GM18951 (cell line): ENCODE results near the gene GCK.
"Not testable (repeated sequence)": the region's sequence is repeated elsewhere in the genome, so short reads cannot be mapped to it uniquely, and the experiment has no call there.

Source experiments
- POLR2A ChIP-seq: IDR thresholded peaks from 4 replicates; pipeline ENCODE4 v1.6.1; 2011; ENCODE audit warnings: mild to moderate bottlenecking; ENCODE audit not compliant: insufficient read length, insufficient read depth; ENCODE audit errors: extremely low read depth
- in situ Hi-C: fragments of 300-500 bp; cut with MboI; formaldehyde crosslinking; loops from one replicate; pipeline ENCODE4 v1.12.0; 2022; ENCODE audit warnings: low sequenced_read_pairs, mixed read lengths, inconsistent platforms; ENCODE audit not compliant: unreplicated experiment

Gene GCK

GRCh38 chr7:44211126-44211675 is 22.0 kb upstream of the GCK start:
- no peak for TF ChIP-seq POLR2A
- in situ Hi-C loops = no loop called here

- TF ChIP-seq POLR2A = no peak
- in situ Hi-C loops = no loop called here
Measured at GRCh38 chr7:44210107-44210506, 20.9 kb upstream of the GCK start.

GRCh38 chr7:44208085-44208484 is 18.8 kb upstream of the GCK start:
- no peak for TF ChIP-seq POLR2A
- in situ Hi-C loops = no loop called here

GRCh38 chr7:44206008-44206407 is 16.8 kb upstream of the GCK start:
- no peak for TF ChIP-seq POLR2A
- in situ Hi-C loops = no loop called here

GRCh38 chr7:44201813-44202212 is 12.6 kb upstream of the GCK start:
- in situ Hi-C loops = no loop called here
- TF ChIP-seq POLR2A = no peak

- in situ Hi-C loops = no loop called here
- TF ChIP-seq POLR2A = peak; percentile 92
Measured at GRCh38 chr7:44200699-44201461, 11.6 kb upstream of the GCK start, which contains the start of gene YKT6. Gene YKT6 (plus strand): TSS chr7:44200978. CDS start chr7:44201136, 158 bp downstream.

- in situ Hi-C loops = not testable (repeated sequence)
Measured at GRCh38 chr7:44200163-44200562, 10.9 kb upstream of the GCK start.

GRCh38 chr7:44197474-44197873 is 8.2 kb upstream of the GCK start:
- no peak for TF ChIP-seq POLR2A
- in situ Hi-C loops = no loop called here

GRCh38 chr7:44196450-44196872 is 7.2 kb upstream of the GCK start:
- in situ Hi-C loops = no loop called here
- TF ChIP-seq POLR2A = no peak

- no peak for TF ChIP-seq POLR2A
- in situ Hi-C loops = no loop called here
Measured at GRCh38 chr7:44195889-44196288, 6.7 kb upstream of the GCK start.

- TF ChIP-seq POLR2A = no peak
Measured at GRCh38 chr7:44194562-44195145, 5.4 kb upstream of the GCK start.

GRCh38 chr7:44194069-44194468 is 4.8 kb upstream of the GCK start:
- TF ChIP-seq POLR2A = no peak
- in situ Hi-C loops = no loop called here

More at GRCh38 chr7:44194562-44195145, 5.4 kb upstream of the GCK start:
- in situ Hi-C loops = no loop called here

GRCh38 chr7:44193011-44193802 is 4.0 kb upstream of the GCK start:
- TF ChIP-seq POLR2A = no peak
- in situ Hi-C loops = no loop called here
